Measurements from ENCODE around the gene LRCH4.

GRCh38 chr7:100570954-100571828 is 14.7 kb downstream of the LRCH4 start:
- TF ChIP-seq CTCF (conservative IDR thresholded peaks at IDR 0.05; ENCODE audit: low read length) (no peak), EZH2phosphoT487 (IDR thresholded peaks at IDR 0.05; ENCODE audit: borderline replicate concordance) (no peak)

Measured in Loucy (cell line).